Endothelial cell of umbilical vein (primary cell): ENCODE measurements around the gene KLF2.

Experiments used
- EZH2 ChIP-seq: IDR thresholded peaks from 2 replicates; pipeline ENCODE4 v1.6.1; 2012; ENCODE audit warnings: borderline replicate concordance, low read depth, mild to moderate bottlenecking, moderate library complexity, low read length, inconsistent platforms; ENCODE audit not compliant: severe bottlenecking
- JUN ChIP-seq: IDR thresholded peaks from 2 replicates; pipeline ENCODE4 v1.6.1; 2011; ENCODE audit warnings: borderline replicate concordance, low read depth; ENCODE audit not compliant: insufficient read length, insufficient read depth
- MYC ChIP-seq: IDR thresholded peaks from one replicate; pipeline ENCODE4 v1.6.1; 2011; ENCODE audit warnings: mild to moderate bottlenecking, low read depth, low read length
- POLR2A ChIP-seq: IDR thresholded peaks from 2 replicates; pipeline ENCODE4 v1.6.1; 2012; ENCODE audit warnings: low read depth, mild to moderate bottlenecking, control low read depth, low read length
- TF ChIP-seq, protein P1 (sequence below), 2 donors: IDR thresholded peaks; 1 replicate in 1 of 2; 2 replicates in 1 of 2; pipeline ENCODE4 v1.5.1; 2011; ENCODE audit warnings: low read length in 2 of 2, mild to moderate bottlenecking in 2 of 2, moderate library complexity in 2 of 2, control low read depth in 1 of 2, inconsistent platforms in 1 of 2, low read depth in 1 of 2; ENCODE audit not compliant: insufficient read depth in 1 of 2; ENCODE audit errors: extremely low read depth in 1 of 2
- TF ChIP-seq, protein P2 (sequence below): IDR thresholded peaks from 2 replicates; pipeline ENCODE4 v1.6.1; 2011; ENCODE audit not compliant: insufficient read depth, insufficient read length

DNA sequence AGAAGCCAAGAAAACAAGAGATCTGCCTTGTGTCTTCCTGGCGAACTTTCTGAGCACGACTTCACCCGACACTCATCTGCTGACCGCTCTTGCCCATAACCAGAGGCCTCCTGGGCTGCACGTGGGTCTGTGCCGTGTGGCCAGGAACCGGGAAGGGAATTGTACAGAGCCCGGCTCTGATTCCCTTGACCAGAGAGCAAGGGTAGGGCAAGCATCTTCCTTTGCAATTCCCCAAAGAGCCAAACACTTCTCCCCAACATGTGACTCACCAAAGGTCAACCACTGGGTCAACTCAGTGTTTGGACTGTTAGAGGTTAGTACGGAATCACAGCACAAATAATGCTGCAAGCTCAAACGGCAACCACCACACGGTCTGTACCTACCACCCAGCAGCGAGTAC is 48.9 kb downstream of the KLF2 start:
- TF ChIP-seq POLR2A (no peak), JUN (no peak), MYC (no peak), EZH2 (no peak)
- TF ChIP-seq, protein P1, sequence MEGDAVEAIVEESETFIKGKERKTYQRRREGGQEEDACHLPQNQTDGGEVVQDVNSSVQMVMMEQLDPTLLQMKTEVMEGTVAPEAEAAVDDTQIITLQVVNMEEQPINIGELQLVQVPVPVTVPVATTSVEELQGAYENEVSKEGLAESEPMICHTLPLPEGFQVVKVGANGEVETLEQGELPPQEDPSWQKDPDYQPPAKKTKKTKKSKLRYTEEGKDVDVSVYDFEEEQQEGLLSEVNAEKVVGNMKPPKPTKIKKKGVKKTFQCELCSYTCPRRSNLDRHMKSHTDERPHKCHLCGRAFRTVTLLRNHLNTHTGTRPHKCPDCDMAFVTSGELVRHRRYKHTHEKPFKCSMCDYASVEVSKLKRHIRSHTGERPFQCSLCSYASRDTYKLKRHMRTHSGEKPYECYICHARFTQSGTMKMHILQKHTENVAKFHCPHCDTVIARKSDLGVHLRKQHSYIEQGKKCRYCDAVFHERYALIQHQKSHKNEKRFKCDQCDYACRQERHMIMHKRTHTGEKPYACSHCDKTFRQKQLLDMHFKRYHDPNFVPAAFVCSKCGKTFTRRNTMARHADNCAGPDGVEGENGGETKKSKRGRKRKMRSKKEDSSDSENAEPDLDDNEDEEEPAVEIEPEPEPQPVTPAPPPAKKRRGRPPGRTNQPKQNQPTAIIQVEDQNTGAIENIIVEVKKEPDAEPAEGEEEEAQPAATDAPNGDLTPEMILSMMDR (IDR thresholded peaks at IDR 0.05; ENCODE audit: extremely low read depth in 1 of 2, insufficient read depth in 1 of 2, low read depth in 1 of 2, low read length in 2 of 2), result no peak
- TF ChIP-seq, protein P2, sequence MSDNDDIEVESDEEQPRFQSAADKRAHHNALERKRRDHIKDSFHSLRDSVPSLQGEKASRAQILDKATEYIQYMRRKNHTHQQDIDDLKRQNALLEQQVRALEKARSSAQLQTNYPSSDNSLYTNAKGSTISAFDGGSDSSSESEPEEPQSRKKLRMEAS, result no peak
